B cell (primary cell): ENCODE results near the gene NANS. TPM values are rescaled to one million over a fixed set of nuclear protein-coding genes. Genes with fewer than 3 reads are reported as not detected.
A peak's percentile ranks its signal among the peaks of the same experiment; 100 is the strongest.

ENCODE experiments used
- ATAC-seq: fragments of 200-7000 bp; cut with Tn5 transposase; one replicate; pipeline ENCODE4 v1.10.0; 2021; ENCODE audit warnings: low read depth, mild to moderate bottlenecking, moderate number of reproducible peaks, moderate library complexity
- CTCF ChIA-PET: fragments of 350-600 bp; sonication (Branson Sonifier 250); formaldehyde crosslinking; loops from one replicate; lab custom pipeline; 2021; ENCODE audit warnings: antibody characterized with exemption, inconsistent platforms; lab: Charles Lee
- POLR2A ChIA-PET: fragments of 350-600 bp; sonication (Branson Sonifier 250); formaldehyde crosslinking; loops from one replicate; lab custom pipeline; 2021; ENCODE audit warnings: antibody characterized with exemption; lab: Charles Lee
- DNase-seq: peaks from one replicate; pipeline ENCODE4 v3.0.0; 2013
- H2AFZ ChIP-seq: 2 replicates; pipeline ENCODE4 v1.6.1; 2012; ENCODE audit warnings: mild to moderate bottlenecking, low read depth, low read length; ENCODE audit not compliant: insufficient read depth, poor library complexity, severe bottlenecking
- H3K27ac ChIP-seq, 2 donors: 1 replicate in 1 of 2; 2 replicates in 1 of 2; pipeline ENCODE4 v1.5.1; 2012 to 2013; ENCODE audit warnings: low read length in 2 of 2, mild to moderate bottlenecking in 2 of 2, moderate library complexity in 1 of 2
- H3K27me3 ChIP-seq, 4 experiments: fragments of 200-600 bp in 1 of 4; sonication (generic) in 1 of 4; replicated peaks in 1 of 4; 1 replicate in 2 of 4; 2 replicates in 2 of 4; pipeline versions ENCODE4 v1.6.1 to v1.7.0; 2013 to 2016; ENCODE audit warnings: low read length in 3 of 4, mild to moderate bottlenecking in 2 of 4, mixed read lengths in 1 of 4, moderate library complexity in 1 of 4; ENCODE audit not compliant: insufficient read depth in 4 of 4, control insufficient read depth in 3 of 4; ENCODE audit errors: control extremely low read depth in 1 of 4
- H3K36me3 ChIP-seq, 2 experiments: replicated peaks in 1 of 2; 1 replicate in 1 of 2; 2 replicates in 1 of 2; pipeline versions ENCODE4 v1.6.1 to v1.7.1; 2013; ENCODE audit warnings: low read length in 1 of 2; ENCODE audit not compliant: insufficient read depth in 2 of 2, control insufficient read depth in 1 of 2; ENCODE audit errors: control extremely low read depth in 1 of 2, extremely low read depth in 1 of 2
- H3K4me1 ChIP-seq, 2 donors: fragments of 200-600 bp in 1 of 2; sonication (generic) in 1 of 2; 1 replicate in 1 of 2; 2 replicates in 1 of 2; pipeline versions ENCODE4 v1.5.1 to v1.6.1; 2013 to 2017; ENCODE audit warnings: low read length in 2 of 2; ENCODE audit not compliant: control insufficient read depth in 2 of 2, insufficient read depth in 2 of 2
- H3K4me2 ChIP-seq: replicated peaks from 2 replicates; pipeline ENCODE3; 2012; ENCODE audit warnings: mild to moderate bottlenecking, low read depth, low read length; ENCODE audit not compliant: poor library complexity, severe bottlenecking
- H3K4me3 ChIP-seq, 5 experiments: fragments of 200-600 bp in 1 of 5; sonication (generic) in 1 of 5; 1 replicate in 3 of 5; 2 replicates in 2 of 5; pipeline versions ENCODE4 v1.5.1 to v1.7.0; 2011 to 2016; ENCODE audit warnings: low read length in 4 of 5, mild to moderate bottlenecking in 4 of 5, low read depth in 2 of 5, control low read depth in 1 of 5, moderate library complexity in 1 of 5; ENCODE audit not compliant: insufficient read depth in 1 of 5; ENCODE audit errors: control extremely low read depth in 1 of 5, extremely low read depth in 1 of 5
- H3K79me2 ChIP-seq: fragments of 200-600 bp; sonication (generic); one replicate; pipeline ENCODE4 v1.6.0; 2016; ENCODE audit warnings: low read length; ENCODE audit not compliant: control insufficient read depth, insufficient read depth
- H3K9ac ChIP-seq: fragments of 200-600 bp; sonication (generic); 2 replicates; pipeline ENCODE4 v1.6.1; 2017; ENCODE audit warnings: mild to moderate bottlenecking, low read length, moderate library complexity
- H3K9me3 ChIP-seq, 3 donors: one replicate each; pipeline versions ENCODE4 v1.6.1 to v1.7.1; 2013; ENCODE audit warnings: low read length in 2 of 3; ENCODE audit not compliant: control insufficient read depth in 2 of 3, insufficient read depth in 1 of 3; ENCODE audit errors: control extremely low read depth in 1 of 3
- H4K20me1 ChIP-seq: 2 replicates; pipeline ENCODE4 v1.6.0; 2012; ENCODE audit warnings: mild to moderate bottlenecking, low read length; ENCODE audit not compliant: insufficient read depth, control insufficient read depth, poor library complexity, severe bottlenecking
- H3K27ac Mint-ChIP-seq: one replicate; pipeline ENCODE4 v1.8.0; 2021; ENCODE audit warnings: mixed read lengths
- H3K27me3 Mint-ChIP-seq: one replicate; pipeline ENCODE4 v1.8.0; 2021; ENCODE audit warnings: mixed read lengths
- H3K4me1 Mint-ChIP-seq: one replicate; pipeline ENCODE4 v1.8.0; 2021; ENCODE audit warnings: mixed read lengths
- H3K4me3 Mint-ChIP-seq: one replicate; pipeline ENCODE4 v1.8.0; 2021; ENCODE audit warnings: mixed read lengths
- H3K9me3 Mint-ChIP-seq: one replicate; pipeline ENCODE4 v1.8.0; 2022; ENCODE audit warnings: mixed read lengths; ENCODE audit not compliant: insufficient read depth
- EZH2 ChIP-seq: IDR thresholded peaks from 2 replicates; pipeline ENCODE4 v1.6.1; 2012; ENCODE audit warnings: borderline replicate concordance, low read depth, mild to moderate bottlenecking, moderate library complexity, low read length; ENCODE audit not compliant: insufficient read depth, poor library complexity, severe bottlenecking
- WGBS: methylation state at CpG from one replicate; pipeline ENCODE4 v1.1.5; 2013; ENCODE audit warnings: missing lambda C conversion rate; ENCODE audit not compliant: insufficient coverage; 5-methylcytosine and 5-hydroxymethylcytosine counted together
- intact Hi-C: fragments of 100-400 bp; cut with micrococcal nuclease; formaldehyde crosslinking; loops from one replicate; pipeline ENCODE4 v1.10.0; 2022
- polyA plus RNA-seq: library from polyadenylated mRNA; depleted of rRNA; stranded (reverse); fragments of >200 nt; gene quantifications from 2 replicates; pipeline ENCODE4 v1.2.3, GENCODE V29; 2012
- total RNA-seq, 2 donors: library from RNA; stranded (reverse); fragments of 120-200 nt in 1 of 2; gene quantifications; 1 replicate in 1 of 2; 2 replicates in 1 of 2; pipeline versions ENCODE4 v1.2.3 to v1.2.4, GENCODE V29; 2013 to 2022
- TF ChIP-seq, protein P1 (sequence below): fragments of 200-600 bp; IDR thresholded peaks from one replicate; pipeline ENCODE4 v1.8.0; 2022; ENCODE audit warnings: antibody characterized with exemption, mild to moderate bottlenecking

The NANS gene
- total and polyA plus RNA-seq, 2 donors (not counting 1 experiment from before 2014, with no cell fraction given) = 14.2 to 14.9 TPM

DNA sequence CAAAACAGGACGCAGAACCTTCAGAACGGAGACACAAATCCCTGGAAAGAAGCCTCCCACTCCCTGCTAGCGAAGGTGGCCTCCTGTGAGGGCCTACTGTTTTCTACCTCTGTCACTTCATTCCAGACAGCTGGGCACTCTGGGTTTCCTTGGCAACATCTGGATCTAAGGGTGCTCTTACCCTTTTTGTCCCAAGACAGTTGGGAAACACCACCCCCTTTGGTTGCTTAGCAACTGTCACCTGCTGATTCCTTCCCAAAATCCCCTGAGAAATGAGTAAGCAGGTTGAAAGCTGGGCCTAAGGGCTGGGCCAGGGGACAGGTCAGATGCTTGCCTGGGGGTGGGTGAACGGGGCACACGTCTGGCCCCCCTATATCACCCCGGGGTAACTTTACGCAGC is 29.4 kb downstream of the NANS start:
- peaks cover 10 to 21% of the 10 kb centered on the region in 2 experiments for H3K36me3 ChIP-seq
- H3K9ac ChIP-seq = no peak overlapping the region
- H3K9me3 ChIP-seq = no peaks in the 10 kb centered on the region
- no peaks in the 10 kb centered on the region for H3K9me3 Mint-ChIP-seq
- ChIA-PET CTCF (interaction anchor here (0.7 to 2.9 kb wide), 6 partner anchors 12 to 170 kb away, joined by 3 to 10 read pairs (median 4); no protein-coding TSS in a partner anchor), POLR2A (interaction anchor here (0.8 kb wide), 1 partner anchor 16 kb away, joined by 3 read pairs; no protein-coding TSS in a partner anchor)
- ATAC-seq (no peak), DNase-seq (no peak)
- H3K27me3 ChIP-seq = no peaks in the 10 kb centered on the region
- no peaks in the 10 kb centered on the region for H3K79me2 ChIP-seq
- H3K27ac Mint-ChIP-seq = peak overlapping the region; percentile 79
- H3K4me1 Mint-ChIP-seq = peaks cover 20% of the 10 kb centered on the region
- peak overlapping the region in 1 of 2 donors; percentile 29 for H3K27ac ChIP-seq
- no peak for TF ChIP-seq EZH2
- TF ChIP-seq, protein P1, sequence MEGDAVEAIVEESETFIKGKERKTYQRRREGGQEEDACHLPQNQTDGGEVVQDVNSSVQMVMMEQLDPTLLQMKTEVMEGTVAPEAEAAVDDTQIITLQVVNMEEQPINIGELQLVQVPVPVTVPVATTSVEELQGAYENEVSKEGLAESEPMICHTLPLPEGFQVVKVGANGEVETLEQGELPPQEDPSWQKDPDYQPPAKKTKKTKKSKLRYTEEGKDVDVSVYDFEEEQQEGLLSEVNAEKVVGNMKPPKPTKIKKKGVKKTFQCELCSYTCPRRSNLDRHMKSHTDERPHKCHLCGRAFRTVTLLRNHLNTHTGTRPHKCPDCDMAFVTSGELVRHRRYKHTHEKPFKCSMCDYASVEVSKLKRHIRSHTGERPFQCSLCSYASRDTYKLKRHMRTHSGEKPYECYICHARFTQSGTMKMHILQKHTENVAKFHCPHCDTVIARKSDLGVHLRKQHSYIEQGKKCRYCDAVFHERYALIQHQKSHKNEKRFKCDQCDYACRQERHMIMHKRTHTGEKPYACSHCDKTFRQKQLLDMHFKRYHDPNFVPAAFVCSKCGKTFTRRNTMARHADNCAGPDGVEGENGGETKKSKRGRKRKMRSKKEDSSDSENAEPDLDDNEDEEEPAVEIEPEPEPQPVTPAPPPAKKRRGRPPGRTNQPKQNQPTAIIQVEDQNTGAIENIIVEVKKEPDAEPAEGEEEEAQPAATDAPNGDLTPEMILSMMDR = no peak
- H4K20me1 ChIP-seq = no peaks in the 10 kb centered on the region
- intact Hi-C loops = loop anchor here (5.0 kb wide), 2 partner anchors 36 to 121 kb away; no protein-coding TSS in a partner anchor
- no peak overlapping the region for H2AFZ ChIP-seq
- 77% methylated on average over 7 of the region's 7 CpGs for WGBS
- H3K27me3 Mint-ChIP-seq = no peaks in the 10 kb centered on the region
- H3K4me1 ChIP-seq = peaks cover 0 to 8% of the 10 kb centered on the region in 2 donors
- H3K4me3 Mint-ChIP-seq = no peak overlapping the region
- no peak overlapping the region for H3K4me3 ChIP-seq
- H3K4me2 ChIP-seq = no peak overlapping the region

DNA sequence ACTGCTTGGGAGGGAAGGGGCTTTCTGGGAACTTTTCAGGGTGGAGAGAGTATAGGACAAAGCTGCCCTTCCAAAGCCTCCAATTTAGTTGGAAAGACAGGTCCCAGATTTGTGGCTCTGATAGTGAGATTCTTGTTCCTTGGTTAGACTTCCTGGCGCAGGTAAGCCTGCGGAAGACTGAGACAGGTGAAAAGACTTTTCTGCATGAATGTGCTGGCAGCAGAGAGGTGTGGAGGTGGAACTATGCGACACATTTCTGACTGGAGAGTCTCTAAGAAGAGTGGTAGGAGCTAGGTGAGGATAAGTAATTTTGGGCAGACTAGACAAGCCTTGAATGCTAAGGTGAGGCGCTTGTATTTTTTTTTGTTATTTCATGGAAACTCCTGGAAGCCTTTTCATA is 29.9 kb downstream of the NANS start:
- ATAC-seq = no peak
- no peak overlapping the region for H2AFZ ChIP-seq
- Mint-ChIP-seq H3K4me1 (peaks cover 20% of the 10 kb centered on the region), H3K4me3 (peak overlapping the region; percentile 80), H3K27me3 (no peaks in the 10 kb centered on the region), H3K9me3 (no peaks in the 10 kb centered on the region), H3K27ac (peak overlapping the region; percentile 79)
- DNase-seq = no peak
- H3K4me1 ChIP-seq = peaks cover 0 to 8% of the 10 kb centered on the region in 2 donors
- H3K9ac ChIP-seq = no peak overlapping the region
- intact Hi-C loops = loop anchor here (5.0 kb wide), 2 partner anchors 36 to 121 kb away; no protein-coding TSS in a partner anchor
- TF ChIP-seq, protein P1 = no peak
- no peak for TF ChIP-seq EZH2
- no peaks in the 10 kb centered on the region for H4K20me1 ChIP-seq
- no peak overlapping the region for H3K4me2 ChIP-seq
- H3K79me2 ChIP-seq = no peaks in the 10 kb centered on the region
- H3K4me3 ChIP-seq = no peak overlapping the region
- CTCF ChIA-PET = interaction anchor here (0.7 to 2.9 kb wide), 5 partner anchors 12 to 170 kb away, joined by 3 to 10 read pairs (median 6); no protein-coding TSS in a partner anchor
- no peaks in the 10 kb centered on the region for H3K9me3 ChIP-seq
- WGBS = 98% methylated on average over 4 of the region's 4 CpGs
- peaks cover 10 to 16% of the 10 kb centered on the region in 2 experiments for H3K36me3 ChIP-seq
- H3K27me3 ChIP-seq = no peaks in the 10 kb centered on the region
- peak overlapping the region in 1 of 2 donors; percentile 29 for H3K27ac ChIP-seq
- POLR2A ChIA-PET = interaction anchor here (0.8 kb wide), 1 partner anchor 15 kb away, joined by 3 read pairs; no protein-coding TSS in a partner anchor
